IMR-90 (cell line): ENCODE measurements around the gene CAMSAP3. TPM values are rescaled to one million over a fixed set of nuclear protein-coding genes. Genes with fewer than 3 reads are reported as not detected.

Experiments used
- ATAC-seq: fragments of 200-7000 bp; cut with Tn5 transposase; 2 replicates; pipeline ENCODE4 v1.9.1; 2020; ENCODE audit warnings: low read depth, mild to moderate bottlenecking, moderate library complexity
- BruUV-seq: library from RNA; stranded (reverse); fragments of 400-500 nt; replicated peaks from 2 replicates; lab custom pipeline; 2021; lab: Mats Ljungman, UMichigan
- CTCF ChIA-PET: fragments of 300-600 bp; formaldehyde crosslinking; extraction: SDS; loops from one replicate; lab custom pipeline; 2021; ENCODE audit warnings: antibody characterized with exemption; lab: Yijun Ruan, JAX
- POLR2A ChIA-PET: fragments of 300-600 bp; sonication (Branson Sonifier 250); formaldehyde crosslinking; loops from one replicate; lab custom pipeline; 2022; ENCODE audit warnings: antibody characterized with exemption; ENCODE audit not compliant: unreplicated experiment; lab: Charles Lee
- DNase-seq: peaks from one replicate; pipeline ENCODE4 v3.0.0; 2013
- H2AFZ ChIP-seq: replicated peaks from 2 replicates; pipeline ENCODE3; 2013; ENCODE audit warnings: low read length, mild to moderate bottlenecking; ENCODE audit not compliant: poor library complexity
- H2AK5ac ChIP-seq: 2 replicates; pipeline ENCODE4 v1.6.1; 2013; ENCODE audit warnings: low read depth, low read length, inconsistent platforms
- H2AK9ac ChIP-seq: replicated peaks from 2 replicates; pipeline ENCODE3; 2013; ENCODE audit warnings: mild to moderate bottlenecking, low read depth, low read length, moderate library complexity; ENCODE audit not compliant: poor library complexity
- H2BK120ac ChIP-seq: 2 replicates; pipeline ENCODE4 v1.6.1; 2013; ENCODE audit warnings: low read depth, low read length, inconsistent platforms
- H2BK15ac ChIP-seq: 3 replicates; pipeline ENCODE4 v1.6.1; 2013; ENCODE audit warnings: low read depth, low read length, inconsistent platforms
- H2BK20ac ChIP-seq: 2 replicates; pipeline ENCODE4 v1.6.1; 2013; ENCODE audit warnings: low read depth, mild to moderate bottlenecking, inconsistent platforms, low read length, moderate library complexity
- H2BK5ac ChIP-seq: 2 replicates; pipeline ENCODE4 v1.6.1; 2013; ENCODE audit warnings: mild to moderate bottlenecking, low read depth, low read length, inconsistent platforms; ENCODE audit not compliant: poor library complexity, severe bottlenecking
- H3K14ac ChIP-seq: replicated peaks from 2 replicates; pipeline ENCODE4 v1.6.1; 2013; ENCODE audit warnings: low read depth, low read length, inconsistent platforms
- H3K18ac ChIP-seq: 2 replicates; pipeline ENCODE4 v1.6.1; 2013; ENCODE audit warnings: low read depth, low read length, control low read depth
- H3K23ac ChIP-seq: 2 replicates; pipeline ENCODE4 v1.6.1; 2013; ENCODE audit warnings: low read depth, low read length, inconsistent platforms
- H3K27ac ChIP-seq: 2 replicates; pipeline ENCODE4 v1.5.1; 2013; ENCODE audit warnings: mild to moderate bottlenecking, control low read depth, low read length; ENCODE audit not compliant: insufficient read depth
- H3K27me3 ChIP-seq: 2 replicates; pipeline ENCODE4 v1.6.1; 2013; ENCODE audit warnings: low read length; ENCODE audit not compliant: control insufficient read depth, insufficient read depth
- H3K36me3 ChIP-seq: 2 replicates; pipeline ENCODE4 v1.6.1; 2013; ENCODE audit warnings: low read length, mixed read lengths; ENCODE audit not compliant: control insufficient read depth, insufficient read depth
- H3K4ac ChIP-seq: 2 replicates; pipeline ENCODE4 v1.6.1; 2013; ENCODE audit warnings: low read depth, low read length, inconsistent platforms
- H3K4me1 ChIP-seq: 2 replicates; pipeline ENCODE4 v1.6.1; 2013; ENCODE audit warnings: low read length, mixed read lengths; ENCODE audit not compliant: control insufficient read depth, insufficient read depth
- H3K4me2 ChIP-seq: 2 replicates; pipeline ENCODE4 v1.6.1; 2013; ENCODE audit warnings: low read depth, mild to moderate bottlenecking, control low read depth, low read length, moderate library complexity
- H3K4me3 ChIP-seq: 2 replicates; pipeline ENCODE4 v1.5.1; 2013; ENCODE audit warnings: low read depth, mild to moderate bottlenecking, control low read depth, low read length, moderate library complexity; ENCODE audit not compliant: insufficient read depth
- H3K56ac ChIP-seq: 2 replicates; pipeline ENCODE4 v1.6.1; 2013; ENCODE audit warnings: low read length, inconsistent platforms; ENCODE audit not compliant: insufficient read depth; ENCODE audit errors: extremely low read depth
- H3K79me1 ChIP-seq, 2 experiments: 2 replicates each; pipeline ENCODE4 v1.6.1; 2013; ENCODE audit warnings: low read length in 2 of 2, inconsistent platforms in 1 of 2, low read depth in 1 of 2
- H3K9ac ChIP-seq: 2 replicates; pipeline ENCODE4 v1.6.1; 2013; ENCODE audit warnings: low read depth, low read length, control low read depth
- H3K9me1 ChIP-seq: 2 replicates; pipeline ENCODE4 v1.6.1; 2013; ENCODE audit warnings: low read length, inconsistent platforms; ENCODE audit not compliant: insufficient read depth
- H3K9me3 ChIP-seq: 2 replicates; pipeline ENCODE4 v1.6.1; 2013; ENCODE audit warnings: low read length; ENCODE audit not compliant: control insufficient read depth, insufficient read depth
- H4K20me1 ChIP-seq: 2 replicates; pipeline ENCODE4 v1.6.1; 2013; ENCODE audit warnings: low read length, inconsistent platforms; ENCODE audit not compliant: insufficient read depth
- H4K5ac ChIP-seq: 2 replicates; pipeline ENCODE4 v1.6.1; 2013; ENCODE audit warnings: mild to moderate bottlenecking, low read depth, low read length, control low read depth
- H4K8ac ChIP-seq, 2 experiments: 2 replicates each; pipeline ENCODE4 v1.6.1; 2013; ENCODE audit warnings: low read depth in 2 of 2, low read length in 2 of 2, control low read depth in 1 of 2, inconsistent platforms in 1 of 2
- H4K91ac ChIP-seq: 2 replicates; pipeline ENCODE4 v1.6.1; 2013; ENCODE audit warnings: low read depth, low read length, inconsistent platforms; ENCODE audit not compliant: insufficient read depth
- BHLHE40 ChIP-seq: fragments of 150-350 bp; IDR thresholded peaks from 2 replicates; pipeline ENCODE4 v1.6.1; 2016; ENCODE audit warnings: mild to moderate bottlenecking, low read depth, low read length
- FOS ChIP-seq: fragments of 150-350 bp; IDR thresholded peaks from 2 replicates; pipeline ENCODE4 v1.6.1; 2016; ENCODE audit warnings: low read depth, low read length
- RAD21 ChIP-seq: IDR thresholded peaks from 2 replicates; pipeline ENCODE4 v1.6.1; 2012; ENCODE audit warnings: low read length, improper control_type of control experiment
- RCOR1 ChIP-seq: IDR thresholded peaks from 2 replicates; pipeline ENCODE4 v1.6.1; 2012; ENCODE audit warnings: mild to moderate bottlenecking, low read length, improper control_type of control experiment; ENCODE audit not compliant: insufficient replicate concordance
- RFX5 ChIP-seq: IDR thresholded peaks from 2 replicates; pipeline ENCODE4 v1.8.0; 2012; ENCODE audit warnings: low read depth, mild to moderate bottlenecking, low read length, moderate library complexity
- SMC3 ChIP-seq: fragments of 150-350 bp; IDR thresholded peaks from 2 replicates; pipeline ENCODE4 v1.6.1; 2016; ENCODE audit warnings: low read depth, mild to moderate bottlenecking, antibody characterized with exemption, low read length, moderate library complexity
- USF2 ChIP-seq: fragments of 150-350 bp; IDR thresholded peaks from 2 replicates; pipeline ENCODE4 v1.6.1; 2017; ENCODE audit warnings: mild to moderate bottlenecking, antibody characterized with exemption, low read length, low read depth
- WGBS, 2 experiments: methylation state at CpG; one replicate each; pipeline versions ENCODE4 v1.1.5 to v1.1.7; 2013; ENCODE audit warnings: missing lambda C conversion rate in 2 of 2; ENCODE audit not compliant: insufficient read length in 1 of 2; ENCODE audit errors: extremely low coverage in 2 of 2; 5-methylcytosine and 5-hydroxymethylcytosine counted together
- dilution Hi-C: fragments of 300-500 bp; cut with HindIII; formaldehyde crosslinking; loops from one replicate; pipeline ENCODE4 v1.14.3; 2018; ENCODE audit warnings: low sequenced_read_pairs; ENCODE audit not compliant: unreplicated experiment
- in situ Hi-C: fragments of 300-500 bp; cut with MboI; formaldehyde crosslinking; loops from 3 replicates; pipeline ENCODE4 v1.14.3; 2019; ENCODE audit warnings: low sequenced_read_pairs, inconsistent platforms, mixed read lengths
- intact Hi-C: fragments of 100-400 bp; cut with micrococcal nuclease; formaldehyde crosslinking; loops from 2 replicates; pipeline ENCODE4 v1.10.0; 2022
- polyA plus RNA-seq, 3 experiments: library from polyadenylated mRNA; depleted of rRNA; stranded (reverse); fragments of >200 nt; gene quantifications; 2 replicates each; pipeline ENCODE4 v1.2.3, GENCODE V29; 2012; ENCODE audit warnings: low replicate concordance in 1 of 3
- total RNA-seq: library from RNA; depleted of rRNA; stranded (reverse); fragments of >200 nt; gene quantifications from 2 replicates; pipeline ENCODE4 v1.2.3, GENCODE V29; 2012

Gene CAMSAP3
- total and polyA plus RNA-seq, 2 of the 4 experiments (the other 2 are of a cell fraction): not detected

GRCh38 chr19:7612282-7613274 is 16.9 kb downstream of the CAMSAP3 start:
- intact Hi-C loops: no loop called here
- Histone ChIP-seq H3K36me3 (peaks cover 3% of the 10 kb centered on the region; the same call in 1 of the 2 replicates), H2AK9ac (no peak overlapping the region), H4K8ac (no peak overlapping the region), H2BK15ac (no peak overlapping the region), H4K91ac (no peak overlapping the region), H3K4ac (no peak overlapping the region), H2AFZ (no peak overlapping the region), H3K27ac (no peak overlapping the region), H2BK120ac (no peak overlapping the region), H3K79me1 (no peaks in the 10 kb centered on the region), H3K9me1 (no peaks in the 10 kb centered on the region), H3K27me3 (no peaks in the 10 kb centered on the region; the same call in 1 of the 2 replicates), H2BK5ac (no peak overlapping the region), H2AK5ac (no peak overlapping the region), H3K4me3 (no peak overlapping the region), H3K14ac (no peak overlapping the region), H4K5ac (no peak overlapping the region), H3K4me2 (no peak overlapping the region), H2BK20ac (no peak overlapping the region), H4K20me1 (no peaks in the 10 kb centered on the region), H3K9ac (no peak overlapping the region), H3K23ac (no peak overlapping the region), H3K56ac (no peak overlapping the region), H3K4me1 (no peaks in the 10 kb centered on the region), H3K18ac (no peak overlapping the region), H3K9me3 (no peaks in the 10 kb centered on the region)
- no peak for DNase-seq
- 88% methylated on average over 55 of the region's 81 CpGs; no CpG with 5 or more reads in 1 of the 2 experiments for WGBS, 2 experiments
- CTCF ChIA-PET: no interaction called here
- TF ChIP-seq RCOR1 (no peak), SMC3 (no peak), RAD21 (no peak), RFX5 (no peak), BHLHE40 (no peak), FOS (no peak), USF2 (no peak)
- in situ Hi-C loops: no loop called here
- no peak for ATAC-seq
- POLR2A ChIA-PET: no interaction called here
- no TSS peak for BruUV-seq
- dilution Hi-C loops: no loop called here
